AG04450 (cell line): Measurements from ENCODE around the gene LCAT. TPM values are rescaled to one million over a fixed set of nuclear protein-coding genes. Genes with fewer than 3 reads are reported as not detected.

Source experiments
- CTCF ChIA-PET: fragments of 300-600, 350-600 bp; formaldehyde crosslinking; extraction: SDS; loops from one replicate; lab custom pipeline; 2022; ENCODE audit warnings: antibody characterized with exemption, inconsistent platforms; lab: Charles Lee
- POLR2A ChIA-PET: fragments of 350-600 bp; formaldehyde crosslinking; extraction: SDS; loops from one replicate; lab custom pipeline; 2021; ENCODE audit warnings: antibody characterized with exemption, inconsistent platforms; lab: Yijun Ruan, JAX
- DNase-seq: peaks from one replicate; pipeline ENCODE4 v3.0.0-alpha.2; 2011; ENCODE audit warnings: low read depth, low spot score
- H3K27ac ChIP-seq: one replicate; pipeline ENCODE4 v1.5.1; 2012; ENCODE audit warnings: low read depth, low read length, control low read depth
- H3K27me3 ChIP-seq: one replicate; pipeline ENCODE4 v1.6.0; 2012; ENCODE audit warnings: low read length; ENCODE audit not compliant: control insufficient read depth, insufficient read depth
- H3K4me3 ChIP-seq: 2 replicates; pipeline ENCODE4 v1.5.1; 2011; ENCODE audit warnings: mild to moderate bottlenecking, low read depth, low read length, control low read depth
- H3K9me3 ChIP-seq: 2 replicates; pipeline ENCODE4 v1.5.1; 2012; ENCODE audit warnings: low read length; ENCODE audit not compliant: control insufficient read depth, insufficient read depth
- CTCF ChIP-seq: IDR thresholded peaks from 2 replicates; pipeline ENCODE4 v1.5.1; 2011; ENCODE audit warnings: low read depth, low read length, control low read depth, inconsistent platforms
- polyA plus RNA-seq: library from polyadenylated mRNA; depleted of rRNA; stranded (reverse); fragments of >200 nt; gene quantifications from 2 replicates; pipeline ENCODE4 v1.2.3, GENCODE V29; 2011

Gene LCAT
- polyA plus RNA-seq, 1 experiment = 5.2 TPM

DNA sequence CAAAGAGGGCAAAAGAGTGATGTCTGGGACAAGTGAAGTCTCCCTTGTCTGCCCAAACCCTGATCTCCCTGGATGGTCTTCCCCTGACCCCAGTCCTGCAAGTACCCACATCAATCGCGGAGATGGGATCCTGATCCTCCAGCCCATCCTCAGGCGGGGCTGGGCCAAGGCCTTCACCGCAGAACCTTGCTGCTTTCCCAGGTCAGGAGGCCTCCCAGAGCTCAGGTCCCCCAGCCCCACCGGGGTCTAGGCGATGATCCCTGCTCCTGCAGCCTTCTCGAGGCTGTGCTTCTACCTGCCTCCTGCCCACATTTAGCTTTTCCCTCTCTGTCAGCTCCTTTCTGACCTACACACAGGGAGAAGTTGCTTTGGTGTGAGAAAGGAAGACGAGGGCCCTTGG lies 18.2 kb upstream of the LCAT start:
- H3K4me3 ChIP-seq = no peak overlapping the region
- ChIA-PET CTCF (no interaction called here), POLR2A (no interaction called here)
- DNase-seq = no peak
- no peaks in the 10 kb centered on the region; the same call in 1 of the 2 replicates for H3K9me3 ChIP-seq
- TF ChIP-seq CTCF = no peak
- no peaks in the 10 kb centered on the region for H3K27me3 ChIP-seq
- H3K27ac ChIP-seq = no peak overlapping the region

- CTCF ChIA-PET = no interaction called here
These were observed 17.6 kb upstream of the LCAT start for GRCh38 chr16:67961551-67961957.

GRCh38 chr16:67959536-67960329 lies 15.8 kb upstream of the LCAT start:
- no peaks in the 10 kb centered on the region for H3K27me3 ChIP-seq
- DNase-seq = no peak
- H3K4me3 ChIP-seq = no peak overlapping the region
- no peak for TF ChIP-seq CTCF
- H3K9me3 ChIP-seq = no peaks in the 10 kb centered on the region; the same call in 1 of the 2 replicates
- ChIA-PET POLR2A (interaction anchor here (0.6 to 1.5 kb wide), 7 partner anchors 9 to 304 kb away, joined by 3 to 9 read pairs (median 4); partner anchors contain the start of genes DDX28, DUS2 and SLC12A4), CTCF (no interaction called here)
- H3K27ac ChIP-seq = peak overlapping the region; percentile 11

More at GRCh38 chr16:67961551-67961957, 17.6 kb upstream of the LCAT start:
- no peak for TF ChIP-seq CTCF
- POLR2A ChIA-PET = interaction anchor here (0.6 kb wide), 1 partner anchor 19 kb away, joined by 3 read pairs; no protein-coding TSS in a partner anchor
- no peaks in the 10 kb centered on the region; the same call in 1 of the 2 replicates for H3K9me3 ChIP-seq
- no peaks in the 10 kb centered on the region for H3K27me3 ChIP-seq
- H3K27ac ChIP-seq = no peak overlapping the region
- no peak for DNase-seq
- no peak overlapping the region for H3K4me3 ChIP-seq

- H3K4me3 ChIP-seq = no peak overlapping the region
- no peak for TF ChIP-seq CTCF
- peak overlapping the region; percentile 11 for H3K27ac ChIP-seq
- no peak for DNase-seq
- CTCF ChIA-PET = no interaction called here
- POLR2A ChIA-PET = no interaction called here
- no peaks in the 10 kb centered on the region; the same call in 1 of the 2 replicates for H3K9me3 ChIP-seq
- H3K27me3 ChIP-seq = no peaks in the 10 kb centered on the region
These were observed 13.7 kb upstream of the LCAT start for GRCh38 chr16:67957622-67958021.
